GM10847 (cell line): Measurements from ENCODE around the gene ARRDC2.

Experiments
- POLR2A ChIP-seq: IDR thresholded peaks from 2 replicates; pipeline ENCODE4 v1.6.1; 2011; ENCODE audit not compliant: insufficient read length; ENCODE audit errors: extremely low read depth

The ARRDC2 gene

DNA sequence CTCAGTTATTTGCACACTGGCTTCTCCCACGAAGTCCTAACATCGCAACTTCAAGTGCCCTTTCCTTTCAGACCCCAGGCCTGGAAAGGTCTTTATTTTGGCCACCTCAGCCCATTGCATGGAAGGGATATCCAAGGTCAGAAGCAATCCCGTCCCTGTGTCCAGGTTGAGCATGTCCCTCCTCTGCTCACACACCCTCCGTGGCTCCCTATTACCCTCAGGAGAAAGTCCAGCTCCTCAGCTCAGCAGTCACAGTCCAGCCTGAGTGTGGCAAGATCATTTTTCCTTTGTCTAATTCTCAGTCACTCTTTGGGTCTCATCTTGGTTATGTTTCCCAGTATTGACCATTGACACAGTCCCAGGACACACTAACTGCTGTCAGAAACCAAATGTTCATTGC is 19.2 kb downstream of the ARRDC2 start:
- no peak for TF ChIP-seq POLR2A

DNA sequence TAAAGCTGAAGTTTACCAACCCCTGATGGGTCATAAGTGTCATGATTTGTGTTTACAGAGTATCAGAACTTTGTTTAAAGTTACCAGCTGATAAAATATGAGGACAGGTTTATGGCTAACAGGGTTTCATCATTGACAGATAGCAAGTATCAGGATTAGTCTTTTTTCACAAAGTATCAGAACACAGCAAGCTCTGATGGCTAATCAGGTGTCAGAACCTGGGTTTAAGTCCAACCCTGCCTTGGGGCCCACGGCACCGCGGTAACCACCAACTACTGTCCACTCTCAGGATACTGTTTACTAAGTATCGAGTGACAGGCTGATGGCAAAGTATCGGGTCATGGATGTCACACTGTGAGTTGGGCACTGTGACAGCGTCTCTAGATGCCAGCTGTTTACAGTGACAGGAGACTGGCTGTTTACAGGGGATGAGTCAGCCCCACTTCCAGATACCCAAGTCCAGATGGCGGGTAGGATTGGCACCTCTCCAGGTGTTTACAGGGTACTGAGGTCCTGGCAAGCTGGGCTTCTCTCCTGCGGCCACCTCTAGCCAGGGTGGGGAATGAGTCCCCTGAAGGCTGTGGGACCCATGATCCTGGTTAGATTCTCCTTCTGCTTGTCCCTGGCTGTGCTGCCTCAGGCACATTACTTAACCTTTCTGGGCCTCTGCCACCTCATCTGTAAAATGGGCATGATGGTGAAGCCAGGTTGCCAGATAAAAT is 21.8 kb downstream of the ARRDC2 start:
- TF ChIP-seq POLR2A: no peak

- no peak for TF ChIP-seq POLR2A
These were observed 33.1 kb downstream of the ARRDC2 start for GRCh38 chr19:18041054-18041453.

- TF ChIP-seq POLR2A: no peak
These were observed 35.7 kb downstream of the ARRDC2 start for GRCh38 chr19:18043676-18044075.

DNA sequence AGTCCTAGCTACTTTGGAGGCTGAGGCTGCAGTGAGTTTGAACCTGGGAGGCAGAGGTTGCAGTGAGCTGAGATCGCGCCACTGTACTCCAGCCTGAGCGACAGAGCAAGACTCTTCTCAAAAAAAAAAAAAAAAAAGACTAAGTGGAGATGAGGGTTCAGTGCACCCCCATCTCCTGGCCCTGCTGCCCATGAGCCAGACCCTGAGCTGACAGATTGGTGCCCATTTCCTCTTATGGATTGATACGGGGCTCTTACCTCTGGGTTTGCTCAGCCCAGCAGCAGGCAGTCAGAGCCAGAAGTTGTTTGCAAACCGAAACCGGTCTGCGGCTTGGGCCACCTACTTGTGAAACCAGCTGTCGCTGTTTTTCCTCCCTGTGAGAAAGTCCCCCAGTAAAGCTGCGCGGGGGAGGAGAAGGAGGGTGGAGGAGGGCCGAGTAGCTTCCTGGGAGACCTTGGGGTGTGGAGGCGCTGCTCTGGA is 36.9 kb downstream of the ARRDC2 start:
- no peak for TF ChIP-seq POLR2A

DNA sequence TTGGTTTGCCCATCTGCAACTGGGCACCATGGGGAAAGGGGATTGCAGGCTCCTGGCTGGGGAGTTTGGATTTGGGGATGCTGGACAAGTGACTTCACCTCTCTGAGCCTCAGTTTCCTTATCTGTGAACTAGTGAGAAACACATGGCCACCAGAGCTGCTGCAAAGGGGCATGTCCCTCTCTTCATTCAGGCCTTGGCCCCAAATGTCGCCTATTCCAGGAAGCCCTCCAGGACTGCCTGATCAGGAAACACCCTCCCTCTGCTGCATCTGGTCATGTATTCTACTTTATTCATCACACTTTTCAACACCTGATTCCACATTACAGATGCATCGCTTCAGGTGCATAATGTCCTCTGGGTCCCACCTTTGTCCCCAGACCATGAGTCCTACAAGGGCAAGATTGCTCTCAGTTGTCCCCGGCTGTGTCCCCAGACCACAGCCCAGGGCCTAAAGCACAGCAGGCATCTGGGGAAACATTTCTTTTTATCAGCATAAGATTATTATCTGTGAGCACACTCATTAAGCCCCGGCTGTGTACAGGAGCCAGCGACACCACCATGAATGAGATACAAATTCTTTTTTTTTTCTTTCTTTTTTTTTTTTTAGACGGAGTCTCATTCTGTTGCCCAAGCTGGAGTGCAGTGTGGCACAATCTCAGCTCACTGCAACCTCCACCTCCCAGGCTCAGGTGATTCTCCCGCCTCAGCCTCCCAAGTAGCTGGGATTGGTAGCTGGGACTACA is 37.5 kb downstream of the ARRDC2 start:
- TF ChIP-seq POLR2A: no peak

- TF ChIP-seq POLR2A: no peak
These were observed 38.2 kb downstream of the ARRDC2 start for GRCh38 chr19:18046059-18046718.

DNA sequence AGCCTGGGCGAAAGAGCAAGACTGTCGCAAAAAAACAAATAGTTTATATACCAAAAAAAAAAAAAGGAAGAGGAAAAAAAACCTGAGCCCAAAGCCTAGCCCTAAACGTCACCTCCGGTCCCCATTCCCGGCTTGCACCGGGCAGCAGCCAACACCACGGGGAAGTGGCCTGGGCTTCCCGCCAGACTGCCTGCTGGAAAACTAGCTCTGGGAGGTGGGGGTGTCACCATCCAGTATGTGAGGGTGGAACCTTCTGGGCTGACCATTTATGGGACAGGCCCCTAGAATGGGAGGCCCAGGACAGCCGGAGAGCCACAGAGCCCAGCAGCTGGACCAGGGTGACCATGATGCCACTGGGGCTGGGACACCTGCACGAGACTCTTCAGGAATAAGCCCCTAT is 41.4 kb downstream of the ARRDC2 start:
- TF ChIP-seq POLR2A: no peak

DNA sequence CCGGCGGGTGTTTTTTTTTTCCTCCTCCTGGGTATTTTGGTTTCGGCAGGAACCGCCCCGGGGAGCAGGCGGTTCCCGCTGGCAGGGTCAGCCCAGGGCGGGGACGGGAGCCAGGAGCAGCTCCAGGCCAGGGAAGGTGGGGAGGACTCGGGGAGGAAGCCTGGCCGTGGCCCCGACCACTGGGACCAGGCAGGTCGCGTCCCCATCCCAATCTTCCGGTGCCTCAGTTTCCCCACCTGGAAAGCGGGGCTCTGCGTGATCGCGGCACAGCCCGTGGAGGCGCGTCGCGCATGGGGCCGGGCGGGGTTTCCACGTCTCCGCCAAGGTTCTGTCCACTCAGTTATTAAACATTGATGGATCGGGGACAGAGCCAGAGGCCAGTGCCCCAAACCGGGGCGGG is 43.9 kb downstream of the ARRDC2 start:
- no peak for TF ChIP-seq POLR2A

DNA sequence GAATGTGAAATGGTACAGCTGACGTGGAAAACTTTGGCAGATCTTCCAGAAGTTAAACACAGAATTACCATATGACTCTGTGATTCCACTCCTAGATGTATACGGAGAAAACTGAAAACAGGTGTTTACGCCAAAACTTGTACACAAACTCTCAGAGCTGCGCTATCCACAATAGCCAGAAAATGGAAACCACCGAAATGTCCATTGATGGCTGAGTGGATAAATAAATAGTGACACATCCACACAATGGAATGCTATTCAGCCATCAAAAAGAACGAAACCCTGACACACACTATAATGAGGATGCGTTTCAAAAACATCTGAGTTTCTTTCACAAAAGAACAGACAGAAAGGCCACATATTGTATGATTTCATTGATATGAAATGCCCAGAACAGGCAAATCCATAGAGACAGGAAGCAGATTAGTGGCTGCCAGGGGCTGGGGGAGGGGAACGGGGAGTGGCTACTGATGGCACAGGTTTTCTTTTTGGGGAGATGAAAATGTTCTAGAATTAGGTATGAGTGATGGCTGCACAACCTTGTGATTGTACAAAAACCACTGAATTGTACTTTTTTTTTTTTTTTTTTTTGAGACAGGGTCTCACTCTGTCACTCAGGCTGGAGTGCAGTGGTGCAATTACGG is 45.7 kb downstream of the ARRDC2 start:
- TF ChIP-seq POLR2A: no peak

- TF ChIP-seq POLR2A: no peak
These were observed 48.0 kb downstream of the ARRDC2 start for GRCh38 chr19:18055967-18056366.

GRCh38 chr19:18057557-18057956 is 49.6 kb downstream of the ARRDC2 start:
- TF ChIP-seq POLR2A: no peak

DNA sequence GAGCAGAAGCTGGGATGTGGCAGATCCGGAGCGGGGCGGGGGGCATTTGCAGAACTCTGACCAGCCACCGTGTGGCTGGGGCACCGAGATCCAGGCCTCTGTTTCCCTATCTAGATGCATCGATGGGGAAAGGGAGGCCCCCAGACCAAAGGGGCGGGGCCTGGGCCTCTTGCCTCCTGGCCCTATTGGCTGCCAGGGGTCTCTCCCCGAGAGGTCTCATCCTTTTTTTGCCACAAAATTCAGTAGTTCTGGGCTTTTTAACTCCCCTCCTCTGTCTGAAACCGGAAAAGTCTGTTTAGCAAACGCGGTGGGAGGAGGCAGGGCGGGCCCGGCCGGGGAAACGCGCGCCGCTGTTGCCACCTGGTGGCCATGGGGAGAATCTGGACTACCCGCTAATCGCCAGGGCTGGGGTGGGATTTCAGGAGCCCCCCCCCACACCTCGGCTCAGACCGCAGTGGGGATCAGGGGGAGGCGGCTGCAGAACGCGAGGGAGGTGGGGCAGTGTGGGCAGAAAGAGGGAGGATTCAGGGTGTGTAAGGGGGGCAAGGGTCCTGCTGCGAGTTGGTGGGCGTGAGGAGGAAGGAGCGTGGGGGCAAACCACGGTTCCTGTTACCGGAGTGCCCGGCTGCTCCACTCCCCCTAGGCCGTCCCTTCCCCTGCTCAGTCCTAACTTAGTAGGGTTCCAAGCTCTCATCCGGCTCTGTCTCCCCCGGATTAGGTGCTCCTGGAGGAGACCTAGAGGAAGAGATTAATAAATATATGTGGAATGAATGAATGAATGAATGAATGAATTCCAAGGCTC is 50.4 kb downstream of the ARRDC2 start:
- no peak for TF ChIP-seq POLR2A

DNA sequence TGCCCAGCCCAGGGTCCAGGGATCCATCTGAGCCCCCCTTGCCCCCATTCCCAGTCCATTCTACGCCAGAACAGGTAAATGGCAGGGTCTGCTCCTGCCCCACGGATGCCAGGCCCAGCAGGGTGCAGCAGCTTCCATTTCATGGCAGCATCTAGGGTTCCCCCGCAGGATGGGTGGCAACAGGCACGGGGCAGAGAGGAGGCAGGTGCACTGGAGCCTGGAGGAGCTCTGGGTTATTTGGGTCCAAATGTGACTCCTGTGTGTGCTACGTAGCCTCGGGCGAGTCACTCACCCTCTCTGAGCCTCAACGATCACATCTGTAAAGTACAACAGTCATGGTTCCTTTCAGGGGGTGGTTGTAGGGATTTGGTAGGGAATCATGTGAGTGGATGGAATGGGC is 51.3 kb downstream of the ARRDC2 start:
- no peak for TF ChIP-seq POLR2A

- no peak for TF ChIP-seq POLR2A
These were observed 51.9 kb downstream of the ARRDC2 start for GRCh38 chr19:18059902-18060301.
